AG04449 (cell line): ENCODE measurements around the gene CXCR6.

ENCODE experiments used
- CTCF ChIA-PET: fragments of 350-600 bp; formaldehyde crosslinking; extraction: SDS; loops from one replicate; lab custom pipeline; 2021; ENCODE audit warnings: antibody characterized with exemption; lab: Yijun Ruan, JAX
- POLR2A ChIA-PET: fragments of 400-600, 350-600 bp; formaldehyde crosslinking; extraction: SDS; loops from one replicate; lab custom pipeline; 2020; ENCODE audit warnings: antibody characterized with exemption, inconsistent platforms; lab: Yijun Ruan, JAX
- DNase-seq: peaks from one replicate; pipeline ENCODE4 v3.0.0-alpha.2; 2010; ENCODE audit warnings: low read depth, low spot score
- H3K4me3 ChIP-seq: 2 replicates; pipeline ENCODE4 v1.5.1; 2011; ENCODE audit warnings: low read depth, mild to moderate bottlenecking, control low read depth, low read length
- CTCF ChIP-seq: IDR thresholded peaks from one replicate; pipeline ENCODE4 v1.5.1; 2011; ENCODE audit warnings: mild to moderate bottlenecking, moderate library complexity, low read length, control low read depth, inconsistent platforms; ENCODE audit not compliant: insufficient read depth; ENCODE audit errors: missing control alignments

Gene CXCR6

GRCh38 chr3:45987368-45988291 lies 44.4 kb downstream of the CXCR6 start:
- no peak for TF ChIP-seq CTCF
- CTCF ChIA-PET: interaction anchor here (2.3 to 3.1 kb wide), 2 partner anchors 49 to 90 kb away, joined by 8 to 17 read pairs; no protein-coding TSS in a partner anchor
- no peak for DNase-seq
- no peak overlapping the region for H3K4me3 ChIP-seq
- POLR2A ChIA-PET: interaction anchor here (0.7 to 1.0 kb wide), 2 partner anchors 40 to 860 kb away, joined by 3 read pairs; no protein-coding TSS in a partner anchor

GRCh38 chr3:45988362-45988761 lies 45.1 kb downstream of the CXCR6 start:
- TF ChIP-seq CTCF: no peak
- ChIA-PET CTCF (interaction anchor here (2.3 to 3.1 kb wide), 2 partner anchors 49 to 89 kb away, joined by 8 to 17 read pairs; no protein-coding TSS in a partner anchor), POLR2A (interaction anchor here (1.0 kb wide), 1 partner anchor 861 kb away, joined by 3 read pairs; no protein-coding TSS in a partner anchor)
- no peak overlapping the region for H3K4me3 ChIP-seq
- no peak for DNase-seq

GRCh38 chr3:45988804-45989203 lies 45.5 kb downstream of the CXCR6 start:
- CTCF ChIA-PET: interaction anchor here (1.2 to 3.1 kb wide), 2 partner anchors 20 to 89 kb away, joined by 3 to 17 read pairs; no protein-coding TSS in a partner anchor
- DNase-seq: no peak
- TF ChIP-seq CTCF: no peak

GRCh38 chr3:45990181-45990580 lies 46.9 kb downstream of the CXCR6 start:
- no peak overlapping the region for H3K4me3 ChIP-seq
- CTCF ChIA-PET: interaction anchor here (0.8 to 2.0 kb wide), 3 partner anchors 51 to 479 kb away, joined by 3 to 4 read pairs (median 4); no protein-coding TSS in a partner anchor
- POLR2A ChIA-PET: no interaction called here
- no peak for TF ChIP-seq CTCF
- no peak for DNase-seq

More at GRCh38 chr3:45988804-45989203, 45.5 kb downstream of the CXCR6 start:
- no peak overlapping the region for H3K4me3 ChIP-seq
- POLR2A ChIA-PET: no interaction called here

GRCh38 chr3:45991341-45991740 lies 48.1 kb downstream of the CXCR6 start:
- CTCF ChIA-PET: interaction anchor here (0.7 kb wide), 1 partner anchor 88 kb away, joined by 3 read pairs; no protein-coding TSS in a partner anchor
- POLR2A ChIA-PET: no interaction called here
- DNase-seq: no peak
- H3K4me3 ChIP-seq: no peak overlapping the region
- no peak for TF ChIP-seq CTCF
